Uterus (tissue), 2 donors: Measurements from ENCODE around the gene IL16.

ENCODE experiments used
- CTCF ChIP-seq, 4 experiments: fragments of 200-600 bp in 2 of 4; fragments of 450-650 bp in 2 of 4; sonication (generic) in 2 of 4; IDR thresholded peaks; one replicate each; pipeline ENCODE4 v1.5.1; 2016 to 2019; ENCODE audit warnings: antibody characterized with exemption in 4 of 4, mild to moderate bottlenecking in 2 of 4, moderate library complexity in 1 of 4
- POLR2A ChIP-seq, 2 donors: fragments of 450-650 bp; IDR thresholded peaks; one replicate each; pipeline ENCODE4 v1.6.1; 2016; ENCODE audit warnings: antibody characterized with exemption in 2 of 2, mild to moderate bottlenecking in 1 of 2, moderate library complexity in 1 of 2

- TF ChIP-seq POLR2A (IDR thresholded peaks at IDR 0.05) (no peak), CTCF (IDR thresholded peaks at IDR 0.05) (no peak)
These were observed 8.3 kb upstream of the IL16 start for GRCh38 chr15:81188354-81188753.
